ENCODE data around the gene PELI1. TPM values are rescaled to one million over a fixed set of nuclear protein-coding genes. Genes with fewer than 3 reads are reported as not detected.

PELI1 gene
- total RNA-seq, 1 donor from 2014 or later: 24.0 TPM

DNA sequence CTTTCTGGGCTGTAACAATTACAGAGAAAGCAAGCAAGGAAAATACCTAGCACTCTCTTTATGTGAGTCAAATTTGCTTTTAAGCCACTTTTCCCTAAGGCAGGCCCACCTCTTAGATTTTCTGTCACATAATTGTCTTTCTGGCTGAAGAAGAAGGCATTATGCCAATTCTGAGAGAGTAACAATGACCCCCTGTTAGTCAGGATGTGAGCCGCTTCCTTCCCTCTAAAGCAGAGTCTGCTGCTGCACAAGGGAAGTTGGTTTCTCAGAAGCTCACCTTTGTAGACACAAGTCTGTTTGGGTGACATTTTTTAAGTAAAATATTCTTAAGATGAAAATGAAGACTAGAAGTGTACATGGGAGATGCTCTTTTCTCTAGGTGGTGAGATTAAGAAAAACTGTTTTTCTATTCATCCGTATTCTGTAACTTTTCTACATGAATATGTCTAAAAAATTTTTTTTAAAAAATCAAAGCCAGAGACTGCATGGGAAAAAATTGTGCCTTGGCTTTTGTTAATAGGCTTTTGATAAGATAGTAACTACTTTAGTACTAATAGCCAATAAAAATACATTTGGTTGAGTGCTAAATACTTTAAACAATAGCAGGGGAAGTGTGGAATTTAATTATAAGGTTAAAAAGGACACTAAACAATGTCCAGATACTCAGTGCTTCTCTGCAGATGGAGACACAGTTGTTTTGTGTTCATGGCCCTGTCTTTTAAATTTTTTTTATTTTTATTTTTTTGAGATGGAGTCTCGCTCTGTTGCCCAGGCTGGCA is 91.6 kb downstream of the PELI1 start:
- Histone ChIP-seq H3K27me3 (ENCODE audit: control insufficient read depth in 3 of 3, insufficient read depth in 3 of 3, low read length in 3 of 3) (no peaks in the 10 kb centered on the region), H3K27ac (ENCODE audit: low read depth, low read length) (peak overlapping the region; percentile 54), H3K9ac (ENCODE audit: low read depth in 1 of 3, low read length in 3 of 3) (no peak overlapping the region), H3K4me1 (ENCODE audit: control insufficient read depth in 3 of 3, insufficient read depth in 3 of 3, low read length in 3 of 3) (no peaks in the 10 kb centered on the region), H3K9me3 (ENCODE audit: control insufficient read depth in 3 of 3, low read length in 3 of 3) (no peaks in the 10 kb centered on the region), H3K4me3 (ENCODE audit: low read length in 3 of 3) (no peak overlapping the region), H3K36me3 (ENCODE audit: control insufficient read depth in 3 of 3, insufficient read depth in 3 of 3, low read length in 3 of 3) (no peaks in the 10 kb centered on the region)

DNA sequence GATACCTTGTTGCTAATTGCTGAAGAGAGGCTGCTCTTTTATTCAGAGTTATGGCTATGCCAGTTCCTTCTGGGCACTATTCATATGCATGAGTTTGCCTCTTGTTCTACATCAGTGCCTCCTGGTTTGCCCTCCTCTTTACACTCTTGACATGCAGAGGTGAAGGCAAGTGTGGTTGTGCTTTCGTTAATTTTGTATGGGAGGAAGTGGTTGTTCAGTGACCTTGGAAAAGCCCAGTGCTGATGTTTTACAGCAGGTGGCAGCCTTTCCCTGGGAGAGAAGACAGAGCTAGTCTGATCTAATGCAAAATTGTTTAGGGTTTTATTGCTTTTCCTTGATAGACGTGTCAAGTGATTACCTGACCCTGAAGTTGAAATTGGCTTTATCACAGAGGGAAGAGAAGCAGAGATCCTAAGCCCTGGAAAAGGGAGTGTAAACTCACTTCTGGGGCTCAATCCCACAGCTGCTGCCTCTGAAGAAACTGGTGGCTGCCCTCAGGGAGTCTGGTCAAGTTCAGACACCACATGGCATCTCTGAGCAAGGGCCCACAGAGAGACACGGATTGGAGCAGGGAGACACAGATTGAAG is 94.5 kb downstream of the PELI1 start:
- no peaks in the 10 kb centered on the region for H3K27me3 ChIP-seq (ENCODE audit: control insufficient read depth in 3 of 3, insufficient read depth in 3 of 3, low read length in 3 of 3)
- H3K4me3 ChIP-seq (ENCODE audit: low read length in 3 of 3): no peak overlapping the region
- no peaks in the 10 kb centered on the region for H3K4me1 ChIP-seq (ENCODE audit: control insufficient read depth in 3 of 3, insufficient read depth in 3 of 3, low read length in 3 of 3)
- no peak overlapping the region for H3K27ac ChIP-seq (ENCODE audit: low read depth, low read length)
- no peaks in the 10 kb centered on the region for H3K36me3 ChIP-seq (ENCODE audit: control insufficient read depth in 3 of 3, insufficient read depth in 3 of 3, low read length in 3 of 3)
- no peaks in the 10 kb centered on the region for H3K9me3 ChIP-seq (ENCODE audit: control insufficient read depth in 3 of 3, low read length in 3 of 3)
- no peak overlapping the region for H3K9ac ChIP-seq (ENCODE audit: low read depth in 1 of 3, low read length in 3 of 3)

DNA sequence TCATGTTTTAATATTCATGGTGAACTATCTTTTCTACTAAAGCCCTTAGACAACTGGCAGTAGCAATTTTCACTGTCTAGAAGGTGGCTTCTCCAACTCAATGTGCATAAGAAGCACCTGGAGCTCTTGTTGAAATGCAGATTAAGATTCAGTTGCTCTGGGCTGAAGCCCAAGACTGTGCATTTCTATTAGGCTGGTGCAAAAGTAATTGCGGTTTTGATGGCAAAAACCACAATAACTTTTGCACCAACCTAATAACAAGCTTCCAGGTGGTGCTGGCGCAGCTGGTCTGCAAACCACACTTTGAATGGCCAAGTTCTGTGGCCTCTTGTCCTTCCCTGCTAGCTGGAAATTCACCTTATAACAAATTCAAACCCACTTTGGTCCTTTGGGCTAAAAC is 98.3 kb downstream of the PELI1 start:
- Histone ChIP-seq H3K9me3 (ENCODE audit: control insufficient read depth in 3 of 3, low read length in 3 of 3) (no peaks in the 10 kb centered on the region), H3K4me3 (ENCODE audit: low read length in 3 of 3) (no peak overlapping the region), H3K27ac (ENCODE audit: low read depth, low read length) (no peak overlapping the region), H3K9ac (ENCODE audit: low read depth in 1 of 3, low read length in 3 of 3) (no peak overlapping the region), H3K36me3 (ENCODE audit: control insufficient read depth in 3 of 3, insufficient read depth in 3 of 3, low read length in 3 of 3) (no peaks in the 10 kb centered on the region), H3K27me3 (ENCODE audit: control insufficient read depth in 3 of 3, insufficient read depth in 3 of 3, low read length in 3 of 3) (no peaks in the 10 kb centered on the region), H3K4me1 (ENCODE audit: control insufficient read depth in 3 of 3, insufficient read depth in 3 of 3, low read length in 3 of 3) (no peaks in the 10 kb centered on the region)

Other genes with a start within 250 kb of the PELI1 start
- 25.1 TPM for gene VPS54, start 125.0 kb downstream of the PELI1 start, total RNA-seq